OCI-M1 (cell line): ENCODE results near the gene SASH1.
"Not testable (repeated sequence)": the region's sequence is repeated elsewhere in the genome, so short reads cannot be mapped to it uniquely, and the experiment has no call there.

ENCODE experiments used
- DNase-seq: peaks from one replicate; lab custom pipeline; 2025; lab: John Stamatoyannopoulos, UW

SASH1 gene

DNA sequence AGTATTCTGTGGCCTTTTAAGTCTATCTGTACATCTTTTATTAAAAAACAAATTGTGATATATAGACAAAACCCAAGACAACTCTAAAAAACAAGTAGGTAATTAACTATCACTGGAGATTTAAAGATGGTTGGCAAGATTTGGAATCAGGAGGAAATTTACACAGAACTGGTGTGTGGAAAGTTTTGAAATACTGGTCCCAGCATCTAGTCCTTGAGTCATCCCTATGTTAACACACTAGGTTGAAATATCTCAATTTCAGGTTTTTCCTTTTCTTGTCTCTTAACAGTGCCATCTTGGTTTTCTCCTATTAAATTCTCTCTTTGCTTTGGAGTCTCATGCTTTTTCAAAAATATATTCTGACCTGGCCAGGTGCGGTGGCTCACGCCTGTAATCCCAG lies 27.5 kb downstream of the SASH1 start:
- no peak for DNase-seq

GRCh38 chr6:148374040-148374774 lies 31.6 kb downstream of the SASH1 start:
- no peak for DNase-seq

- DNase-seq = no peak
These were observed 32.8 kb downstream of the SASH1 start for GRCh38 chr6:148375401-148375800.

- DNase-seq = no peak
These were observed 36.8 kb downstream of the SASH1 start for GRCh38 chr6:148379481-148379880.

- no peak for DNase-seq
These were observed 37.5 kb downstream of the SASH1 start for GRCh38 chr6:148379966-148380713.

DNA sequence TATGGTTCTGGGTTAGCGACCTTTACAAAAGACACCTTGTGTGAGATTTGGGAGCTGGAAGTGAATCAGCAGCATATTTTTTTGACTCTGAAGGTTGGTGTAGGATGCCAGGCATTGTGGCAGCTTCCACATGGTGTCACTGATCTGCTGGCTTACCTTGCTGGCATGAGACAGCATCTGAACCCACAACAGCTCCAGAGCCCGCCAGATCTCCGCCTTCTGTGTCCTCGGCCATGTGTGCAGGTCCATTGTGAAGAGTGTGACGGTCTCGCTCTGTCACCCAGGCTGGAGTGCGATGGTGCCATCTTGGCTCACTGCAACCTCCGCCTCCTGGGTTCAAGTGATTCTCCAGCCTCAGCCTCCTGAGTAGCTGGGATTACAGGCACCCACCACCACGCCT lies 39.4 kb downstream of the SASH1 start:
- not testable (repeated sequence) for DNase-seq

DNA sequence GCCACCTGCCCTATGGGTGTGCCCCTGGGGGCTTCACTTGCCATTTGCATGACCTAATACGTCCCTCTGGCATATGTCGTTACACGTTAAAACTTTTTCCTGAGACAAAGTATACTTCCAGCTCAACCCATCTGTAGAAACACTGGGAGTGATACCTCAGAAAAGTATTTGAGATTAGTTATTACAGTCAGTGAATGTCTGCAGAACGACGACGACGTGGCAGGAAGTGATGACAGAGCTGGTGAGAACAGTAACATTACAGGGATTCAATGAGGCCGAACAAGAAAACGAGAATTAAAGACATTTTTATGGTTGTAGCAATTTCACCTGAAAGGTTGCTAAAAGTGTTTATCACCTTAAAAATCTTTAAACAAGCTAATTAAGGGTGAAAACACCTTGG lies 40.2 kb downstream of the SASH1 start:
- no peak for DNase-seq

GRCh38 chr6:148383658-148384368 lies 41.2 kb downstream of the SASH1 start:
- DNase-seq = no peak

DNA sequence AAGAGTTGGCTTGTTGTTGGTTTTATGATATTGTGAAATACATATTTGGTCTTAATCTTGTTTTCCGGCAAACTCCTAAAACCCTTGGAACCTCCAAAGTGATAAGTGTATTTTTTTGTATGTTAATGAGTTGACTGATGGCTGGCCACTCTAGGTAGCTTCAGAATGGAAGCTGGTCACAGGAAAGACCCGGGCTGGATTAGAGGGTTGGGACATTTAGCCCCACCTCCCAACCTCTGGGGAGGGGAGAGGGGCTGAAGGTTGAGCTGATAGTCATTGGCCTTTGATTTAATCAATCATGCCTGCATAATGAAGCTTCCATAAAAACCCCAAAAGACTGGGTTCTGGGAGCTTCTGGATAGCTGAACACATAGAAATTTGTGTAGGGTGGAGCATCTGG lies 42.7 kb downstream of the SASH1 start:
- DNase-seq = no peak

DNA sequence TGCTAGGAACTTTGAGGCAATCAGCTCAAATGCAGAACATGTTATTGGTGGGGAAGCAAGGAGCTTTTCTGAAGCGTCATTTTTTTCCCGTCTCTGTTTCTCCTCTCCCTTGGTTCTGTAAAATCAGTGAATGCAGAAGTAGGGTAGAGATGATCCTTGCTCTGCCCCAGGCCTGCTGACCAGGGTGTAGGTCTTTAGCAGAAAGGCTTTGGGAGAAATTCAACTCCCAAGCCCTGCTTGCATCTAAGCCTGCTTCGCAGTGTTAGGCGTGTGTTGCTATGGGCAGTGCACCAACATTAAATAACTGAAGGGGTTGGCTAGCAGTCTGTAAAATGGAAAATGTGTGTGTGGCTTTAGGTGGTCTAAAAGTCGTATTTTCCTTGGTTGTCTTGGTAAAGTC lies 45.9 kb downstream of the SASH1 start:
- no peak for DNase-seq

DNA sequence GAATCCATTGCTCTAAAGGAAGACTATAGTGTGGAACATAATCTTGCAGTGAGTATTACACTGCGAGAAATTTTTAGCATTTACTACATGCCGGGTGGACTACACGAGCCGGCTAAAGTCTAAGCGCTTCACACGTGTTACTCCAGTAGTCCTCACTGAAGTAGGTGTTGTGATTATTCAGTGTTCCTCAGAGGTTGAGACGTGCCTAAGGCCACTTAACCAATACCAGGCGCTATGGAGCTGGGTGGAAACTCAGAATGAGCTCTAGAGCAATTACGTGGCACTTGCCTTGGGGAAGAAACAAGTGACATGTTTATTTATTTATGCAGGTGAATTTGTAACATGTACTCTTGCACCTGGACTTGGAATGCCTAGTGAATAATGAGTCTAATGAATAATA lies 46.4 kb downstream of the SASH1 start:
- DNase-seq = no peak

DNA sequence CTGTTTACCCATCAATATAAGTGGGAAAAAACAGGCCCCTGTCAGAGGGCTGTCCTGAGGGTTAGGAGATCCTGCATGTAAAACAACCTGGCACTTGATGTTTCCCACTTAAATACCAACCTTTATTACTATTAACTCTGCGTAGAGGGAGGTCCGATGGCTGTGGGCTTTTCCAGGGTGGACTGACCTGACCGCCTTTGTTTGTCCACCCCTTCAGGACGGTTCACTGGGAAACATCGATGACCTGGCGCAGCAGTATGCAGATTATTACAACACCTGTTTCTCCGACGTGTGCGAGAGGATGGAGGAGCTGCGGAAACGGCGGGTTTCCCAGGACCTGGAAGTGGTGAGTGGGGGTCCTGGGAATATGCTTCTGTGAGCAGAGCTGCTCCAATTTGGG lies 47.3 kb downstream of the SASH1 start:
- DNase-seq = no peak

DNA sequence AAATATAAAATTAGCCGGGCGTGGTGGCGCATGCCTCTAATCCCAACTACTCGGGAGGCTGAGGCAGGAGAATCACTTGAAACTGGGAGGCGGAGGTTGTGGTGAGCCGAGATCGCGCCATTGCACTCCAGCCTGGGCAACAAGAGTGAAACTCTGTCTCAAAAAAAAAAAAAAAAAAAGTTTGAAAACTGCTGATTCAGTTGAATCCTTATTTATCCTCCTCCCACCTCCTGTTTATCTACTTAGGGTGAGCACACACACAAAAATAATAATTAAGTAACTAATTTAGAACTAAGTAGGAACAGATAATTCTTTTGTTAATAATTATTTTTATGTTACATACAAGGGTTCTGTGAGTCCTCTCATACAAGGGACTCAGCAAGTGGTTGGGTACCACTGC lies 49.5 kb downstream of the SASH1 start:
- DNase-seq = not testable (repeated sequence)

DNA sequence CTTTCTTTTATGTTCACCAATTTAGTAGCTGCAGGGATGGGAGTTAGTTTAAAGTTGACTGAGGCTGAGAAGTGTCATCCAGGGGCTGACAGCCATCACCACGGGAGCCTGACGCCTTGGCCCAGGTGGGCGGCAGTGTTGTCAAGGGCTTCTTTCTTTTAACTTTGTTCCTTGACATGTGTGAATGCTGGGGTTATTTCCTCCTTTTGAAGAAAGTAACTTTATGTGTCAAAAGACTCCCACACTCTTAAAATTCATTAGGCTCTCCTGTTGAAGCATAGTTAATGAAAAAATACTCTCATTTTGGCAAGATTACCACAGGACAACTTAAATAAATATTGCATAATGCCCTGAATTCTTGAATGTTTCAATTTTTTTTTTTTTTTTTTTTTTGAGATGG lies 50.0 kb downstream of the SASH1 start:
- DNase-seq = no peak

DNA sequence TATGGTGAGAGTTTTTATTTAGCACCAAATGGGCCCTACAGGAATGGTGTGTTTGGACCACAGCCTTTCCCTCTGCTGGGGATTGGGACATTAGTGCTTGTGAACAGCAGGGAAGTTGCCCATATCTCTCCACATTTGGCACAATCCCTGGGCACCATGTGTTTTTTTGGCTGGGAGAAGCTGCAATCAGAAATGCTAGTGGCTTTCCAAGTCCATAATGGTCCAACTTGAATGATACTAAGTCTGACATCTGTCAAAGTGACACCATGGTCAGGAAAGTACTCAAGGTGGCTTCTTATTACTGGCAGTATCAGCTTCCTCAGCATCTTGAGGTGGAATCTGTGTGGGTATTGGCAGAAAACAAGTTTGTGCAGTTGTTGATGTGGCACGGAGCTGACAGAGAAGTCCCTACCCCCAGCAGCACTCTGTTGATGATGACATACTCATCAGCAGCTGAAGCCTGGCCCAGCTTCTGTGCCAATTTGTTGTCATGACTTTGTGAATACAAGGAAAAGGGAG lies 53.0 kb downstream of the SASH1 start:
- no peak for DNase-seq

DNA sequence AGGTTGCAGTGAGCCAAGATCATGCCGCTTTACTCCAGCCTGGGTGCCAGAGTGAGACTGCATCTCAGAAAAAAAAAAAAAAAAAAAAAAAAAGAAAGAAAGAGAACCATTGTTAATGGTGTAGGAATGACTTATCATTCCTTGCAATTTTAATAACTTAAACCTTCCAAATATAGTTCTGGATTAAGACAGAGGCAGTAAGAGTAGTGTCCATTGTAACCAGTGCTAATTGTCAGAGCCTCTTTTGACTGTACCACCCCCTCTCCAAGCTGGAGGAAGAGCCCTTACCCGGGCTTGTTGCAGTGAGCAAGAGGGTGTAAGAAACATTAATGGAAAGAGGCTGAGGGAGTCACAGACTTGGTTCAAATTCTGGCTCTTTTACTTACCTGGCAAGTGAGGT lies 53.8 kb downstream of the SASH1 start:
- no peak for DNase-seq

DNA sequence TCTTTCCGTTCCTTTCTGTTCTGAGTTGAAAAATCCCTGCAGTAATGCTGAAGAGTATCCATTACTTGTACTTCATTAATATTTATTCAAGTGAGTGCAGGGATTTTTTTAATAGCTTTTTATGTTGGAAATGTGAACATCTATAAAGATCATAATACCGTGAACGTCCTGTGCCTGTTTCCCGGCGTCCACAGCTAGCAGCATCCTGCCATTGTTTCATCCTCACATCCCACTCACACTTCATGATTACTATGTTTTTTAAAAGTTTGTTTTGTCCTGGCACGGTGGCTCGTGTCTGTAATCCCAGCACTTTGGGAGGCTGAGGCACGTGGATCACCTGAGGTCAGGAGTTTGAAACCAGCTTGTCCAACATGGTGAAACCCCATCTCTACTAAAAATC lies 54.3 kb downstream of the SASH1 start:
- no peak for DNase-seq

GRCh38 chr6:148398244-148398643 lies 55.6 kb downstream of the SASH1 start:
- no peak for DNase-seq

DNA sequence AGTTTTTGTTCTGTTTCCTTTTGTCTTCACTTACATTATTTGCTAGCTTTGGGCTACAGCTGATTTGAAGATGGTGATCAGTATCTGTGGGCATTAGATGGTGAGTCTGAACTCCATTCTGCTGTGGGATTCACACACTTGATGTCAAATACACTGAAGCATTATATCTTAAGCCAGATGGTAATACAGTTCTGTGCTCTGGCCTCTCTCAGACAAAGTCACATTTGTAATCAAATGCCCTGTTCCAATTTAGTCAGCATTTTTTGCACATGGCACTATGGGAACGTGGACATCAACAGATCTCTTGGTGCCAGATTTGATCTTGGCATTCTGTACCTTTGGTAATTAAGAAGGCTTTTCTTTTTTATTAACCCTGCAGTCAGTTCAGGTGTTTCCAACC lies 56.0 kb downstream of the SASH1 start:
- DNase-seq = no peak

DNA sequence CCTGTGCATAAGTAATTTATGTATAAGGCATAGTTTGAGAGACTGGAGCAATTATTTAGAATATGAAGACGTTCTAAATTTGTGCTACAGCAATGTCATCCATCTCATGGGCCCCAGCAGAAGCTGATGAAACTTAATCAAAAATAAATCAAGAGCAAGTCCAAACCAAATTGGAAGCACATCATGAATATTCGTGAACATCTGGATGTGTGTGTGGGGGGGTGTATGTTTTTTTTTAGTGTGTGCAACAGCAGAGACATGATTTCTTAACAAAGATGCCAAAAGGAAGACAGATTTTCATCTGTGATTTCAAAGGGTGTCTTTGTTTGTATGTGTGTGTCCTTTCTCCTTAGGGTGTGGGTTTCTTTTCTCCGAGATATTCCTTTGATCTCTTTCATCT lies 58.9 kb downstream of the SASH1 start:
- DNase-seq = no peak

GRCh38 chr6:148404456-148405054 lies 61.9 kb downstream of the SASH1 start:
- no peak for DNase-seq

DNA sequence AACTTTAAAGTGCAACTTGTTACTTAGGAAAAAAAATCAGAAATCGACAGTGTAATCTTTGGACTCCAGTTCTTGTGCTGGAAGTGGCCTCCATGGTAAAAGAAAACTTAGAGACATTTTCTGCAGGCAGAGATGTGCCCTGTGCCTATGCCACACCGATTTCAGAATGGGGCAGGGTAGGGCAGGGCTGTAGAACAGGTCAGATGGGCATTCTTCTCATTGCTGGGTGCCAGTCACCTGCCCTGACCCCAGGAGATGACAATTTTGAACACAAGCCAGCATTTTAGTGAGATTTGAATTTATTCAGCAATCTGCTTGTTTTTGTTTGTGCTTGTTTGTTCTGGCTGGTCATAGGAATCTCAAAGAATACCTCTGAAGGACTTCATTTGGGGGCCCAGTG lies 63.3 kb downstream of the SASH1 start:
- DNase-seq = no peak
